GM21825 (cell line): ENCODE measurements around the gene ZBTB37.
"Not testable (repeated sequence)": the region's sequence is repeated elsewhere in the genome, so short reads cannot be mapped to it uniquely, and the experiment has no call there.

ENCODE experiments used
- ATAC-seq: cut with Tn5 transposase; IDR thresholded peaks from one replicate; pipeline ENCODE4 v1.9.1; 2021; ENCODE audit warnings: mild to moderate bottlenecking, moderate library complexity; ENCODE audit not compliant: unreplicated experiment

Gene ZBTB37

GRCh38 chr1:173864179-173864867, 3.9 kb upstream of the ZBTB37 start:
- ATAC-seq, result no peak

DNA sequence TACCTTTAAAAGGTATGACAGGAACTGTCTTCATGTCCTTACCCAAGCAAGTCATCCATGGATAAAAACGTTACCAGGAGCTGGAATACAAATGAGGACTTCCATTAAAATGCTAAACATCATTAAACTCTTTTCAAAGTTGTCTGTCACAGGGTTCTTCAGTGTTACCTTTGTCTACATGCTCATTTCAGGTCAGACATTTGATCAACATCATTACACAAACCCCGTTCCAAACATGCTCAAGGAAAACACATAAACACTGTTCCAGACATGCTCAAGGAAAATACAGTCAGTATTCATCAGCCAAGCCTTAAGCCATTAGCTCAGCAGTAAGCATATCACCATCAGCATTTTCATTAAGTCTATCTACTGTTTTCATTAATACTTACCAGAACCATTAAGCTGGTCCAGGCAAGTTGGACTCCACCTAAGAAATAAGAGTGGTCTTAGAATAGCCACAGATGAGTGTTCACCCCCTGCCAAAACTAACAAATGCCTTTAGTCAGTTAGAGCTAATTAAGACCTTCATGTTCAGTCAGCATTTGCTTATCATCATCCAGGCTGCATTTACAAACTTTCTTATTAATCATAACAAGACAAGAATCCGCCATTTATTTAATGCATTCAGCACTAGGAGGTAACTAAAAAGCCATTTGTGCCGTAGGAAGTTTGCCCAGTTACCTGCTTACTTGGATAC, 2.6 kb upstream of the ZBTB37 start:
- no peak for ATAC-seq

GRCh38 chr1:173866413-173867115, 1.6 kb upstream of the ZBTB37 start:
- ATAC-seq, result no peak

GRCh38 chr1:173867141-173867752, 933 bp upstream of the ZBTB37 start:
- ATAC-seq, result no peak

- ATAC-seq, result peak; percentile 75
Observed at GRCh38 chr1:173867753-173868265, 371 bp upstream of the ZBTB37 start, which contains the start of gene GAS5. Gene GAS5, minus strand, starts transcription at chr1:173867989.

DNA sequence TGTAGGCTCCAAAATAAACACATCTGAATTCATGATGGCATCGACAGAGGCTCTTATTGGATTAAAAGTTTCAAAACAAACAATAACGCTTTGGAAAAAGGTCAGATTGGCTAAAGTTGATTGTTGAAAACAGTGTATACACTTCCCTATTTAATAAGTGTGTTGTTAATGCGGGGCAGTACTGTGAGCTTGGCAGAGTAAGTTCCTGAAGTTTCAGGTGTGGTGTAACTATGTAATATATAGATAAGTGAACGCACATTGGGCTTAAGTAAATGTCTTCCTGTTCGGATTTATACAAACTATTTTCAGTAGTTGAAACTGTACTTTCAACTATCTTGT, 810 bp downstream of the ZBTB37 start:
- no peak for ATAC-seq

DNA sequence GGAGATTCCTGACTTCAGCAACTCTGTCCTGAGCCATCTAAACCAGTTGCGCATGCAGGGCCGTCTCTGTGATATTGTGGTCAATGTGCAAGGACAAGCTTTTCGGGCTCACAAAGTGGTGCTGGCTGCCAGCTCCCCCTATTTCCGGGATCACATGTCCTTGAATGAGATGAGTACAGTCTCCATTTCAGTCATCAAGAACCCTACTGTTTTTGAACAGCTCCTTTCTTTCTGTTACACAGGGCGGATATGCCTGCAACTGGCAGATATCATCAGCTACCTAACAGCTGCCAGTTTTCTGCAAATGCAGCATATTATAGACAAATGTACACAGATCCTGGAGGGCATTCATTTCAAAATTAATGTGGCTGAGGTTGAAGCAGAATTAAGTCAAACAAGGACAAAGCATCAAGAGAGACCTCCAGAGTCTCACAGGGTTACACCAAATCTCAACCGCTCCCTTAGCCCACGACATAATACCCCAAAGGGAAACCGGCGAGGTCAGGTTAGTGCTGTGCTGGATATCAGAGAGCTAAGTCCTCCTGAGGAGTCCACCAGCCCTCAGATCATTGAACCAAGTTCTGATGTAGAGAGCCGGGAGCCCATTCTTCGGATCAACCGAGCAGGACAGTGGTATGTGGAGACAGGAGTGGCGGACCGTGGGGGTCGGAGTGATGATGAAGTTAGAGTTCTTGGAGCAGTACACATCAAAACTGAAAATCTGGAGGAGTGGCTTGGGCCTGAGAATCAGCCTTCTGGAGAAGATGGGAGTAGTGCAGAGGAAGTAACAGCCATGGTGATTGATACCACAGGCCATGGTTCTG, 2.3 kb downstream of the ZBTB37 start:
- no peak for ATAC-seq

DNA sequence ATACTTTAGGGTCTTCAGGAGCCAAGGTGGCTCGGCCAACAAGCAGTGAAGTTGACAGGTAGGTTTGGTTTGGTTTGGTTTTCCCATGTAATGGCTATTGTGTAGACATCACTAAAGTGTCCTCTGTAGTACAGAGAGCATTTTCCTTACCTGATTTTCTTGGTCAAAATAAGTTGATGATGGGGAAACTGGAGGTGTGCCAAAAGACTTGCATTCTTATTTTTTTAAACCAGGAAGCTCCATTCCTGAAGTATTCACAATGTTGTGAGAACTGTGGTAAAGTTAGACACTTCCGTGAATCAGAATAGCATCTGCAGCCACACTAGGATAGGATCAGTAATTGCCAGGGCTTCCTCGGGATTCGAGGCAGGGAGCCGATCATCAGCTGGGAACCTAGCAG, 2.9 kb downstream of the ZBTB37 start:
- no peak for ATAC-seq

DNA sequence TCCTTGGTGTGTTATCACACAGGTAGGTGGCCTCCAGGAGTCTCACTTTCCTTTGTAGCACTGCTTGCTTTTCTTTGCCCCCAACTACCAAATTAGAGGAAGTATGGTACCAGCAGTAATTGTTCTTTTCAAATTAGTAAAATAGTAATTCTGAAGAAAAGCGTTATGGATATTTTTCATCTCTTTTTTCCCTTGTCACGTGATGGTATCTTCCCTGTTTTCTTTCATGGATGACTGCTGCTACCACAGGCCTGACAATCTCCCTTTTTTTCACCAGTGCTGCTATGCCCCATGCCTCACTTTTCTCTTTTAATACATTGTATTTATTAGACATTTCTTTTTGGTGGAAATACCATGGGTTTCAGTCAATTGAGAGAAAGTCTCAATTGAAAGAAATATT, 3.3 kb downstream of the ZBTB37 start:
- ATAC-seq, result no peak

- no peak for ATAC-seq
Observed at GRCh38 chr1:173876732-173877131, 8.6 kb downstream of the ZBTB37 start.

GRCh38 chr1:173878251-173878650, 10.1 kb downstream of the ZBTB37 start:
- no peak for ATAC-seq

DNA sequence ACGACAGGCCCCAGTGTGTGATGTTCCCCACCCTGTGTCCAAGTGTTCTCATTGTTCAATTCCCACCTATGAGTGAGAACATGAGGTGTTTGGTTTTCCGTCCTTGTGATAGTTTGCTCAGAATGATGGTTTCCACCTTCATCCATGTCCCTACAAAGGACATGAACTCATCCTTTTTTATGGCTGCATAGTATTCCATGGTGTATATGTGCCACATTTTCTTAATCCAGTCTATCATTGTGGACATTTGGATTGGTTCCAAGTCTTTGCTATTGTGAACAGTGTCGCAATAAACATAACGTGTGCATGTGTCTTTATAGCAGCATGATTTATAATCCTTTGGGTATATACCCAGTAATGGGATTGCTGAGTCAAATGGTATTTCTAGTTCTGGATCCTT, 12.9 kb downstream of the ZBTB37 start:
- ATAC-seq, result not testable (repeated sequence)

GRCh38 chr1:173884701-173885100, 16.5 kb downstream of the ZBTB37 start:
- no peak for ATAC-seq

DNA sequence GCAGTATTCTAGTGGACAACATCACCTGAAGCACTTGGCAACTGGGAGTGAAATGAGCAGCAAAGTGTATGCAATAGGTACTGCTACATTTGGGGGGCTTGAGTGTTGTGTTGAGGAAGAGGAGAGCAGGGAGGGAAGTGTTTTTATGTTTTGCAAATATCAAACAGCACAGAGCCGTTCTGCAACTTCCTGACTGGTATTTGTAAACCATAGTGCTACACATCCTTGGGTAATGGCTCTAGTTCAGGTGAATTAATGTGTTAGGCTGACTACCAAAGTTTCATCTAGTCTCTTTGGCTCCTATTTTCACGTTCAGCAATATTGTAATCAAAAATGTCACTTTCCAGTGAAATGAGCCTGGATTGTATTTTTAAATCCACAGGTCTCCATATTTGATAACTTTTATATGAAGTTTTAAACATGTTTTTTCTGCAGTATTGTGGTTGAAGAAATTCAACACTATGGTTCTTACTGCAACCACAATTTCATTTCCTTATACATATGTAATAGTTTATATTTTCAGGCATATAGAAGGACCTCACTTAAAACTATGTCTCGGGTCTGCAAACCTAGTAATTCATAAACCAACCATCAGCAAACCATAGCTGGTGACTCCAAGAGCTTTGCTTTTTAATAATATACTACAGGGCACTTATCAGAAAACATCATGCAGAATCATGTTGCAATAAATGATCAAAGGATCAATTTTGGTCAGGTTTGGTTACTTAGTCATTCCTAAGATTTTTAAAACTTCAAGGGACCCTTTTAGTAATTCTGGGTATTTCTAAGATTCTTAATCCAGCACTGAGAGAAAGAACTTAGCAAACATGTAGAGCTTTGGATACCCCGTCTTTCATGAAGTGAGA, 18.8 kb downstream of the ZBTB37 start:
- ATAC-seq, result no peak

- ATAC-seq, result no peak
Observed at GRCh38 chr1:173887627-173888026, 19.4 kb downstream of the ZBTB37 start.

DNA sequence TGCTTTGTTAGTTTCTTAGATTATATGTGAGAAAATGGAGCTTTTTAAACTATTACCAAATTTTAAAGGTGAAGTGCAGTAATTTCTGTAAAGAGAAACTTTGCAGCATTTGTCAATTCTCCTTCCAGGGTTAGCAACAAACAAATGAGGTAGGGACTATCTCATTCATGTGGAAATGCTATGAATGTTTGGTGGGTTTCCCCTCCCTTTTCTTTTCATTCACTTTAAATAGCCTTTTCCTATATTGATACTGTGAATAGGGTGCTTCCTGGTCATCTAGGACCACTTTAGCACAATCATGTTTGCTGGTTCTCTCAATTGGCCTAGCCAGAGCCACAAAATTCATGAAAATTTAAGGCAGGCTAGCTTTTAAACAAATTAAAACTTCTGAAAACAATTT, 20.6 kb downstream of the ZBTB37 start:
- no peak for ATAC-seq

GRCh38 chr1:173889885-173890284, 21.7 kb downstream of the ZBTB37 start:
- ATAC-seq, result no peak

DNA sequence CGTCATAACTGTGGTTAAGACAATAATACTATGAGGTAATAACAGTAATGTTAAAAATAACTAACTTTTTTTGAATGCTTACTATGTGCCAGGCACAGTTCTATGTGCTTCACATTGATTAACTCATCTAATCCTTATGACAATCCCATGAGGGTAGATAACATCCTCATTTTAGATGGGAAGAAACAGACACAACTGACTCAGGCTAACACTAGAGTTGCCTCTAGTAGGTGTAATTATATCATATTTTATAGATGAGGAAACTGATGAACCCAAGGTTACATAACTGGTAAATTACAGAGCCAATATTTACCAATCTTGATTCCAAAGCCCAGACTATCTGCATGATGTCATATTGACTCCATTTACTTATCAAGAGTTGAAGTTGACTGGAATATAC, 25.4 kb downstream of the ZBTB37 start:
- ATAC-seq, result no peak

- ATAC-seq, result no peak
Observed at GRCh38 chr1:173894189-173894588, 26.0 kb downstream of the ZBTB37 start.

GRCh38 chr1:173900427-173900826, 32.2 kb downstream of the ZBTB37 start:
- ATAC-seq, result no peak
